SK-N-SH (cell line): ENCODE measurements around the gene ATP11B. TPM values are rescaled to one million over a fixed set of nuclear protein-coding genes. Genes with fewer than 3 reads are reported as not detected.

Experiments used
- CTCF ChIA-PET: fragments of 300-600, 350-600 bp; formaldehyde crosslinking; extraction: SDS; loops from one replicate; lab custom pipeline; 2021; lab: Yijun Ruan, JAX
- POLR2A ChIA-PET: fragments of 350-600 bp; sonication (Branson Sonifier 250); formaldehyde crosslinking; extraction: SDS; loops from one replicate; lab custom pipeline; 2020; ENCODE audit warnings: antibody characterized with exemption, inconsistent platforms; lab: Yijun Ruan, JAX
- DNase-seq: peaks from one replicate; pipeline ENCODE4 v3.0.0; 2012
- H2AFZ ChIP-seq: fragments of 200-600 bp; sonication (generic); 2 replicates; pipeline ENCODE4 v1.8.1; 2016; ENCODE audit warnings: antibody characterized with exemption, mild to moderate bottlenecking, low read depth
- H3F3A ChIP-seq: fragments of 200-600 bp; sonication (generic); replicated peaks from 2 replicates; pipeline ENCODE3; 2016; ENCODE audit warnings: antibody characterized with exemption, mild to moderate bottlenecking; ENCODE audit not compliant: insufficient read depth
- H3K27ac ChIP-seq, 2 experiments: fragments of 200-500 bp in 1 of 2; fragments of 200-600 bp in 1 of 2; sonication (Bioruptor generic) in 1 of 2; sonication (generic), shearing (Covaris generic) in 1 of 2; 2 replicates each; pipeline versions ENCODE4 v1.5.1 to v1.6.1; 2014 to 2016; ENCODE audit warnings: low read depth in 2 of 2, inconsistent platforms in 1 of 2, low read length in 1 of 2, mild to moderate bottlenecking in 1 of 2, mixed read lengths in 1 of 2
- H3K27me3 ChIP-seq: fragments of 200-600 bp; sonication (generic), shearing (Covaris generic); 2 replicates; pipeline ENCODE4 v1.6.1; 2016; ENCODE audit warnings: mixed run types; ENCODE audit not compliant: insufficient read depth
- H3K36me3 ChIP-seq, 2 experiments: fragments of 200-500 bp in 1 of 2; fragments of 200-600 bp in 1 of 2; sonication (Bioruptor generic) in 1 of 2; sonication (generic) in 1 of 2; replicated peaks in 1 of 2; 2 replicates each; pipeline versions ENCODE3 to v1.5.1; 2014 to 2016; ENCODE audit warnings: low read length in 1 of 2, mild to moderate bottlenecking in 1 of 2; ENCODE audit not compliant: insufficient read depth in 2 of 2, control insufficient read depth in 1 of 2
- H3K4me1 ChIP-seq, 2 experiments: fragments of 200-500 bp in 1 of 2; fragments of 200-600 bp in 1 of 2; sonication (Bioruptor generic) in 1 of 2; sonication (generic), shearing (Covaris generic) in 1 of 2; 2 replicates each; pipeline versions ENCODE4 v1.5.1 to v1.6.1; 2014 to 2016; ENCODE audit warnings: low read depth in 1 of 2, low read length in 1 of 2, mixed run types in 1 of 2; ENCODE audit not compliant: insufficient read depth in 2 of 2, control insufficient read depth in 1 of 2
- H3K4me2 ChIP-seq: fragments of 200-600 bp; sonication (generic), shearing (Covaris generic); 2 replicates; pipeline ENCODE4 v1.6.1; 2017; ENCODE audit warnings: mixed run types
- H3K4me3 ChIP-seq, 2 experiments: fragments of 200-500 bp in 1 of 2; fragments of 200-600 bp in 1 of 2; sonication (Bioruptor generic) in 1 of 2; sonication (generic), shearing (Covaris generic) in 1 of 2; 2 replicates each; pipeline versions ENCODE4 v1.5.1 to v1.8.1; 2014 to 2016; ENCODE audit warnings: low read depth in 2 of 2, inconsistent platforms in 1 of 2, low read length in 1 of 2, mild to moderate bottlenecking in 1 of 2, mixed read lengths in 1 of 2, moderate library complexity in 1 of 2
- H3K79me2 ChIP-seq: fragments of 200-600 bp; sonication (generic); 2 replicates; pipeline ENCODE4 v1.8.1; 2017; ENCODE audit warnings: mild to moderate bottlenecking; ENCODE audit not compliant: insufficient read depth
- H3K9ac ChIP-seq: fragments of 200-600 bp; sonication (generic); 2 replicates; pipeline ENCODE4 v1.6.1; 2017; ENCODE audit warnings: mixed run types
- H3K9me2 ChIP-seq: fragments of 200-600 bp; sonication (generic); 2 replicates; pipeline ENCODE4 v1.6.1; 2017; ENCODE audit warnings: mixed run types
- H3K9me3 ChIP-seq: fragments of 200-600 bp; sonication (generic); 2 replicates; pipeline ENCODE4 v1.6.1; 2017; ENCODE audit warnings: mixed run types, mild to moderate bottlenecking, moderate library complexity
- H4K20me1 ChIP-seq: fragments of 200-600 bp; sonication (generic); 2 replicates; pipeline ENCODE4 v1.6.1; 2017; ENCODE audit warnings: mild to moderate bottlenecking, mixed run types; ENCODE audit not compliant: insufficient read depth
- EZH2phosphoT487 ChIP-seq: fragments of 200-600 bp; sonication (generic); IDR thresholded peaks from 2 replicates; pipeline ENCODE4 v1.6.1; 2017; ENCODE audit warnings: low read depth, mixed run types, mild to moderate bottlenecking, antibody characterized with exemption, moderate library complexity, borderline replicate concordance
- FOXJ3 ChIP-seq: sonication (generic); formaldehyde crosslinking; IDR thresholded peaks from 2 replicates; pipeline ENCODE4 v1.5.1; 2020; ENCODE audit warnings: mild to moderate bottlenecking, missing genetic modification reagents
- FOXM1 ChIP-seq: IDR thresholded peaks from 2 replicates; pipeline ENCODE4 v1.4.0; 2012; ENCODE audit warnings: low read depth, mild to moderate bottlenecking
- GABPA ChIP-seq: IDR thresholded peaks from 2 replicates; pipeline ENCODE4 v1.4.0; 2012; ENCODE audit warnings: low read depth, mild to moderate bottlenecking
- GATA2 ChIP-seq: sonication (generic); formaldehyde crosslinking; IDR thresholded peaks from 2 replicates; pipeline ENCODE4 v1.5.0; 2020; ENCODE audit warnings: mild to moderate bottlenecking, missing genetic modification reagents
- IRF3 ChIP-seq: fragments of 150-350 bp; IDR thresholded peaks from 2 replicates; pipeline ENCODE4 v1.6.1; 2016; ENCODE audit warnings: mild to moderate bottlenecking, low read depth, low read length
- JUND ChIP-seq: IDR thresholded peaks from 2 replicates; pipeline ENCODE4 v1.4.0; 2012
- MAX ChIP-seq: IDR thresholded peaks from 2 replicates; pipeline ENCODE4 v1.4.0; 2012; ENCODE audit warnings: low read depth
- MEF2A ChIP-seq: IDR thresholded peaks from 2 replicates; pipeline ENCODE4 v1.4.0; 2012; ENCODE audit warnings: low read depth, borderline replicate concordance
- MXI1 ChIP-seq: IDR thresholded peaks from 2 replicates; pipeline ENCODE4 v1.6.1; 2012; ENCODE audit warnings: mild to moderate bottlenecking, low read depth, low read length, improper control_type of control experiment
- NFIC ChIP-seq: IDR thresholded peaks from 2 replicates; pipeline ENCODE4 v1.4.0; 2012; ENCODE audit warnings: borderline replicate concordance
- POLR2AphosphoS5 ChIP-seq: IDR thresholded peaks from 2 replicates; pipeline ENCODE4 v1.6.1; 2012; ENCODE audit warnings: low read depth, low read length
- RAD21 ChIP-seq: IDR thresholded peaks from 2 replicates; pipeline ENCODE4 v1.6.1; 2012; ENCODE audit warnings: mild to moderate bottlenecking, low read length
- RXRA ChIP-seq: IDR thresholded peaks from 2 replicates; pipeline ENCODE4 v1.4.0; 2012; ENCODE audit warnings: low read depth, mild to moderate bottlenecking, borderline replicate concordance
- SIN3A ChIP-seq: IDR thresholded peaks from 2 replicates; pipeline ENCODE4 v1.6.1; 2012; ENCODE audit warnings: low read depth, mild to moderate bottlenecking, low read length, moderate library complexity, borderline replicate concordance
- SMC3 ChIP-seq: IDR thresholded peaks from 2 replicates; pipeline ENCODE4 v1.6.1; 2012; ENCODE audit warnings: low read depth, low read length, improper control_type of control experiment
- TEAD4 ChIP-seq: IDR thresholded peaks from 2 replicates; pipeline ENCODE4 v1.4.0; 2012; ENCODE audit warnings: mild to moderate bottlenecking, borderline replicate concordance; ENCODE audit not compliant: insufficient read depth
- YY1 ChIP-seq: IDR thresholded peaks from 2 replicates; pipeline ENCODE4 v1.4.0; 2012; ENCODE audit warnings: low read depth, mild to moderate bottlenecking
- ZBTB33 ChIP-seq: IDR thresholded peaks from 2 replicates; pipeline ENCODE4 v1.4.0; 2012; ENCODE audit warnings: low read depth, borderline replicate concordance
- WGBS: methylation state at CpG from one replicate; pipeline ENCODE4 v1.1.6; 2017; ENCODE audit warnings: low lambda C conversion rate; 5-methylcytosine and 5-hydroxymethylcytosine counted together
- polyA plus RNA-seq, 3 experiments: library from polyadenylated mRNA; depleted of rRNA; stranded (reverse); fragments of >200 nt; gene quantifications; 2 replicates each; pipeline ENCODE4 v1.2.3, GENCODE V29; 2012

ATP11B gene
- polyA plus RNA-seq, 1 of the 3 experiments (the other 2 are of a cell fraction), result 8.7 TPM

- H3K9me3 ChIP-seq, result no peaks in the 10 kb centered on the region
- WGBS, result 7% methylated on average over 1 of the region's 1 CpG
- ChIA-PET CTCF (no interaction called here), POLR2A (no interaction called here)
- no peak overlapping the region for H3K4me3 ChIP-seq
- no peaks in the 10 kb centered on the region for H3K36me3 ChIP-seq
- H3K79me2 ChIP-seq, result no peaks in the 10 kb centered on the region
- peaks cover 15% of the 10 kb centered on the region for H3F3A ChIP-seq
- DNase-seq, result no peak
- TF ChIP-seq GATA2 (CRISPR knock-in tag) (no peak), YY1 (no peak), MEF2A (no peak), POLR2AphosphoS5 (no peak), MXI1 (no peak), SMC3 (no peak), EZH2phosphoT487 (no peak), JUND (no peak), TEAD4 (no peak), NFIC (no peak), RXRA (no peak), RAD21 (no peak), ZBTB33 (no peak), IRF3 (no peak), FOXJ3 (CRISPR knock-in tag) (no peak), MAX (no peak), SIN3A (no peak), FOXM1 (no peak), GABPA (no peak)
- H3K9me2 ChIP-seq, result no peaks in the 10 kb centered on the region
- H3K27ac ChIP-seq, result no peak overlapping the region
- H3K4me1 ChIP-seq, result peaks cover 0 to 8% of the 10 kb centered on the region in 2 experiments; a peak in 2 of 4 replicates
- no peaks in the 10 kb centered on the region for H3K27me3 ChIP-seq
- no peak overlapping the region for H2AFZ ChIP-seq
- no peaks in the 10 kb centered on the region for H4K20me1 ChIP-seq
- H3K4me2 ChIP-seq, result no peak overlapping the region
- H3K9ac ChIP-seq, result no peak overlapping the region
Observed at GRCh38 chr3:182784542-182784941, 8.8 kb upstream of the ATP11B start.
